CD4-positive, alpha-beta T cell treated with Interleukin-10 for 1 hour (primary cell): Measurements from ENCODE around the gene GPD1.
A peak's percentile ranks its signal among the peaks of the same experiment; 100 is the strongest.
"Not testable (repeated sequence)": the region's sequence is repeated elsewhere in the genome, so short reads cannot be mapped to it uniquely, and the experiment has no call there.

ENCODE experiments used
- DNase-seq: peaks from one replicate; pipeline ENCODE4 v3.0.0-alpha.2; 2020

GPD1 gene

DNA sequence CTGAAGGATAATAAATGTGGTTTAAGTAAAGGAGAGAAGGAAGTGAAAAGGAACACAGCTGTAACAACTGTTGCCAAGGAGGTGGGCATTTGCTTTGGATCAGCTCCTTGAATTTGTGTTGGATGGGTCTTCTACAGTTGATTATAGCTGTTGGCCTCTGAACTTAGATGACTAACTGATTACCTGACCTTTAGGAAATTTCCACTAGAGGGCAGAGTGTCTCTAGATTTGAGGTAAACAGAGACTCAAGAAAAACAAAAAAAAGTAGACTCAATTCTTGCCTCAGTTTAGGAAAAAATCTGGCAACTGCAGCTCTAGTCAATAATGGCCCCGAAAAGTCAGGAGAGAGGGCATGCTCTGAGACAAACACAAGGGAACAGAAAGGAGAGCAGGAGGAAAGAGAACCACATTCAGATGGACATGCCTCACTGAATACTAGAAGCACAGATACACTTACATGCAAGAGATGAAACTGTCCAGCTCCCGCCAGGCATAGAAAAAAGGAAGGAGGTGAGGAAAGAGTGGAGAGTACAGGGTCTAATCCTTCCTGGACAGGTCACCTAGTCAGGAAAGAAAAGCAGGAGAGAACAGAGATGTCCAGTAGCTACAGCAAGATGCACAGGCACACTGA lies 28.8 kb downstream of the GPD1 start:
- DNase-seq, result peak; percentile 68

DNA sequence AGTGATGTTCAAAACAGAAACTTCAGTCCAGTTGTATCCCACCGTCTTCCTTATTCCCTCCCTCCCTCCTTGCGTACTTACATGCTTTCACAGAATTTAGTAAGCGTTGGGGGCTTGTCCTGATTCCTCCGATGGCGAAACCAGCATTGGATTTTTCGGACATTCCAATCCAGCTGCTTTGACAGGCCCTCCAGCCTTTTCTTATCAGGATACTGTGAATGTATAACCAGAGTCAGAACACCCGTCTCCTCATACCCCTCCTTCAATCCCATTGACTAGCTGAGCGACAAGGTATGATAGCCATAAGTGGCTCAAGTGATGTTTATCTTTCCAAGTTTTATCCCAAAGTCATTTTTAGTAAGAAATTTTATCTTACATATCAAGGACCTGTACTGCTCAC lies 39.2 kb downstream of the GPD1 start:
- DNase-seq, result no peak

DNA sequence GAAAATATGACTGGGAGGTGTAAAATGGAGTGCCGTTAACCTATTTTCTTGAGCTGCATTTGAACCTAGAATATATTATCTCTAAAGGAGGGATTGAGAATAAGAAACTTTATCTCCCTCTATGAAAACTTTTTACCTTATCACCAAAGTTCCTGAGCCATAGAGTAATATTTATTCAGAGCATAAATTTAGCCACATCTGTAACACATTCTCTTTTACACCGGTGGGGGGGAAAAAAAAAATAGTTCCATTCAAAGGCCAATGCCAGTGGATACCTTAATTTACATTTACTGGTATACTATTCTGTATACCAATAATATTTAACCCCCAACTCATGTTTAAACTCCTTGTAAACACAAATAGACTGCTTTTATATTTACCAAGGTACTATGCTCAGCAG lies 41.6 kb downstream of the GPD1 start:
- no peak for DNase-seq

DNA sequence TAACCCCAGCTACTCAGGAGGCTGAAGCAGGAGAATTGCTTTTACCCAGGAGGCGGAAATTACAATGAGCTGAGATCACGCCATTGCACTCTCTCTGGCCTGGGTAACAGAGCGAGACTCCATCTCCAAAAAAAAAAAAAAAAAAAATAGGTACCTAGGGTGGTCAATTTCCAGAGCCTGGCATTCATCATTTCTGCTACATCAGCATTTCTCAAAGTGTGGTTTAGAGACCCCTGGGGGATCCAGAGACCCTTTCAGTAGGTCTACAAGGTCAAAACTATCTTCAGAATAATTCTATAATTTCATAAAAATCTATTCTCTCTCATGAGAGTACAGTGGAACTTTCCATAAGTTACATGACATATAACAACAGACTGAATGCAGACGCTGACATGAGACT lies 43.5 kb downstream of the GPD1 start:
- DNase-seq, result no peak

DNA sequence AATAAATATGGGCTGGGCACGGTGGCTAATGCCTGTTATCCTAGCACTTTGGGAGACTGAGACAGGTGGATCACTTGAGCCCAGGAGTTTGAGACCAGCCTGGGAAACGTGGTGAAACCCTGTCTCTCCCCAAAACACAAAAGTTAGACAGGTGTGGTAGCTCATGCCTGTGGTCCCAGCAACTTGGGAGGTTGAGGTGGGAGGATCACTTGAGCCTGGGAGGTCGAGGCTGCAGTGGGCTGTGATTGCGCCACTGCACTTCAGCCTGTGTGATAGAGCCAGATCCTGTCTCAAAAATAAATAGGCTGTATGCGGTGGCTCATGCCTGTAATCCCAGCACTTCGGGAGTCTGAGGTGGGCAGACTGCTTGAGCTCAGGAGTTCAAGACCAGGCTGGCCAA lies 44.2 kb downstream of the GPD1 start:
- DNase-seq, result not testable (repeated sequence)

DNA sequence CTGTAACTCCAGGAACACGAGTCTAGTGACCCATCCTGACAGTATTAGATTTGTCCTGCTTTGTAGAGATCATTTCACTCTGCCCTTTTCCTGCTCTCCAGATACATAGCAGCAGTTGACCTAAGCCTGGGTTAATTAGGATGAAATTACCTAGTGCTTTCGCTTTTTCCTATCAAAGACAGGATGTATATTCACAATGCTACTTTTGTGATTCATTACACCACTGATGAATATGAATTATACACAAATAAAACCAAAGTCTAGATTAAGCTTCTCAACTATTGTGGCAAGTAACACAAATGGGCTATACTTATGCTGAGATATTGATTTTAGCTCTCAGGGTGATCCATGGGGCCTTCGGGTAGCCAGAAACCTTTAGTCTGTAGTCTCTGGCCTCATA lies 45.5 kb downstream of the GPD1 start:
- DNase-seq, result no peak

DNA sequence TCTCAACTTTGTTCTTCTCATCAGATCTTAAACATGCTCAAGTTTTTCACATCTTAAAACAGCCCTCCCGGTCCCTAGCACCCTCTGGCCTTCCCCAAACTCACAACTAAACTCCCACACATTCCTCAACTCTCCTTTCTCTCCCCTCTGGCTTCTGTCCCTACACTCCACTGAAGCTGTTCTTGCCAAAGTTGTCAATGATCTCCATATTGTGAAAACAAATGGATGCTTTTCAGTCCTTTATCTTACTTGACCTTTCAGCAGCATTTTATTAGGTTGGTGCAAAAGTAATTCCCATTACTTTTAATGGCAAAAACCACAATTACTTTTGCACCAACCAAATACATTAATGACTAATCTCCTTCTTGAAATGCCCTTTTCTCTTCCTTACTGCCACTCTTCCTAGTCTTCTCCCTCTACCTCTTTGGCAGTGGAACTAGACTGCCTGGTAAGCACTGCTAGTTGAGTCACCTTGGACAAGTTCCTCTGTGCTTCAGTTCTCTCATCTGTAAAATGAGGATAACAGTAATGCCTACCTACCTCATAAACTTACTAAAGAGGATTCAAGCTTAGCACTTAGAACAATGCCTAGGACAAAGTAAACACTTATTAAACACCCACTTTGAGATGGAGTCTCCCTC lies 47.4 kb downstream of the GPD1 start:
- DNase-seq, result no peak

DNA sequence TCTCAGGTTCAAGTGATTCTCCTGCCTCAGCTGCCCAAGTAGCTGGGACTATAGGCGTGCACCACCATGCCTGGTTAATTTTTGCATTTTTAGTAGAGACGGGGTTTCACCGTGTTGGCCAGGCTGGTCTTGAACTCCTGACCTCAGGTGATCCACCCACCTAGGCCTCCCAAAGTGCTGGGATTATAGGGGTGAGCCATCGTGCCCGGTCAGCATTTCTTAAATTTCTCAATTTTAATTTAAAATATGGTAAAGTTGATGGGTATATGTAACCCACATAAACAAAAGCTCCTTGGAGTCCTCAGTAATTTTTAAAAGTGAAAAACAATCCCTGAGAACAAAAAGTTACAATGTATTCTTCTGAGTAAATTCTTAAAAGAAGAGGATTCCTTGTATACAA lies 51.1 kb downstream of the GPD1 start:
- not testable (repeated sequence) for DNase-seq

DNA sequence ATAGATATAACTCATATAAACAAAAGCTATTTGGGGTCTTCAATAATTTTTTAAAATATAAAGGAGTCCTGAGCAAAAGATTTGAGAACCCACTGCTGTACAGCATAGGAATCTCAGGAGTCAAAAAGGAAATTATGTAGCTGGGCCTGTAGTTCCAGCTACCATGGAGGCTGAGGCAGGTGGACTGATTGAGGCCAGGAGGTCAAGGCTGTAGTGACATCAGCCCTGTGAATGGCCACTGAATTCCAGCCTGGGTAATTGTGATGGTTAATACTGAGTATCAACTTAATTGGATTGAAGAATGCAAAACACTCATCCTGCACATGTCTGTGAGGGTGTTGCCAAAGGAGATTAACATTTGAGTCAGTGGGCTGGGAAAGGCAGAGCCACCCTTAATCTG lies 52.8 kb downstream of the GPD1 start:
- no peak for DNase-seq

DNA sequence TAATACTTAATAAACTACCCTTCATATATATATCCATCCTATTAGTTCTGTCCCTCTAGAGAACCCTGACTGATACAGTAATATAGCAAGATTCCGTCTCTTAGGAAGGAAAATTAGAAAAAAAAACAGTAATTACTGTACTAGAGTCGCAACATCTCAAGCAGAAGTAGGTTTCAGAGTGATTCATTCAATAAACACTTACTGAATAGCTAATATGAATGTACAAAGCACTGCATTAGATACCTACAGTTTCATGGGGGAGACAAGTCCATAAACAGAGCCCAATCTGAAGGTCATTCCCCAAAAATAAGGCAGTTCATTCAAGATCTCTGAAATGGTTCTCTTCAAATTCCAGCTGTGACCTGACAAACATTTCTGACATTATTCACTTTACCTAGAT lies 53.5 kb downstream of the GPD1 start:
- no peak for DNase-seq

DNA sequence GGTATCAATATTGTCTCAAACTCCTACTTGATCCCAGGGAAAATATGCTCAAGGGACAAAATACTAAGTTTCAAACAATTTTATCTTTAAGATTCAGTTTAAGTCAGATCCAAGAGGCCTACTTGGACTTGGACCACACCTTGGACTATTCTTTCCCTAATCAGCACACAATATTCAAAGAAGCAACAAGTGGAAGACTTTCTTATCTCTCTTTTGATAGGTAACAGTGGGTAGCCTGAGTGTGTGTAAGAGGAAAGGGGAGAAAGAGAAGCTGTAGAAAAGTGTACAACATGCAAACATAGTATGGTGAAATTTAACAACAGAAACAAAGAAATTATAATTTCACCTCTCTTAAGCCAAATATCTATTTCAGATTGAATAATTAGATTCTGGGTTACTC lies 56.8 kb downstream of the GPD1 start:
- DNase-seq, result no peak
